ENCODE data around the gene SNAPC1. TPM values are rescaled to one million over a fixed set of nuclear protein-coding genes. Genes with fewer than 3 reads are reported as not detected.
"Not testable (repeated sequence)": the region's sequence is repeated elsewhere in the genome, so short reads cannot be mapped to it uniquely, and the experiment has no call there.

SNAPC1 gene
- total and polyA plus RNA-seq, 12 donors, result 3.2 to 12.7 (median 7.5) TPM

DNA sequence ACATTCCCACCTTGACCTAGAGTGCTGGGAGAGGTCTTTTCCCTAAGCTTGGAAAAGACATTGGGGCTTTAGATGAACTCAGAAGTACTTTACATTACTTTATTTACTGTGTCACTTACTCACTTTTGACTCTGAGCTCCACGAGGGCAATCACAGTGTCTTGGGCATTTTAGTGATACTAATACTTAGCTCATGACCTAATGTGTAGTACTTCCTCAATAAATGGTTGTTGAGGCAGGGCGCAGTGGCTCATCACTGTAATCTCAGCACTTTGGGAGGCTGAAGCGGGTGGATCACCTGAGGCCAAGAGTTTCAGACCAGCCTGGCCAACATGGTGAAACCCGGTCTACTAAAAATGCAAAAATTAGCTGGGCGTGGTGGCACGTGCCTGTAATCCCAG is 19.8 kb upstream of the SNAPC1 start:
- DNase-seq, result no peak

DNA sequence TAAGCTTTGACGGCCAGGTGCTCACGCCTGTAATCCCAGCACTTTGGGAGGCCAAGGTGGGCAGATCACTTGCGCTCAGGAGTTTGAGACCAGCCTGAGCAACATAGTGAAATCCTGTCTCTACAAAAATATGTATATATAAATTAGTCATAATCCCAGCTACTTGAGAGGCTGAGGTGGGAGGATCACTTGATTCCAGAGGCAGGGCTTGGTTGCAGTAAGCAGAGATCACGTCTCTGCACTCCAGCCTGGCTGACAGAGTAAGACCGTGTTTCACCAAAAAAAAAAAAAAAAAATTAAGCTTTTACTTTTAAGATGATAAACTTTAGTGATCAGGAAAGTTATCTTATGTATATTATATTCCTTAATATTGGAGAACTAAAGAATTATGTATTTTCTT is 18.0 kb upstream of the SNAPC1 start:
- no peak for TF ChIP-seq POLR2A (IDR thresholded peaks at IDR 0.05)
- TF ChIP-seq, protein P1, sequence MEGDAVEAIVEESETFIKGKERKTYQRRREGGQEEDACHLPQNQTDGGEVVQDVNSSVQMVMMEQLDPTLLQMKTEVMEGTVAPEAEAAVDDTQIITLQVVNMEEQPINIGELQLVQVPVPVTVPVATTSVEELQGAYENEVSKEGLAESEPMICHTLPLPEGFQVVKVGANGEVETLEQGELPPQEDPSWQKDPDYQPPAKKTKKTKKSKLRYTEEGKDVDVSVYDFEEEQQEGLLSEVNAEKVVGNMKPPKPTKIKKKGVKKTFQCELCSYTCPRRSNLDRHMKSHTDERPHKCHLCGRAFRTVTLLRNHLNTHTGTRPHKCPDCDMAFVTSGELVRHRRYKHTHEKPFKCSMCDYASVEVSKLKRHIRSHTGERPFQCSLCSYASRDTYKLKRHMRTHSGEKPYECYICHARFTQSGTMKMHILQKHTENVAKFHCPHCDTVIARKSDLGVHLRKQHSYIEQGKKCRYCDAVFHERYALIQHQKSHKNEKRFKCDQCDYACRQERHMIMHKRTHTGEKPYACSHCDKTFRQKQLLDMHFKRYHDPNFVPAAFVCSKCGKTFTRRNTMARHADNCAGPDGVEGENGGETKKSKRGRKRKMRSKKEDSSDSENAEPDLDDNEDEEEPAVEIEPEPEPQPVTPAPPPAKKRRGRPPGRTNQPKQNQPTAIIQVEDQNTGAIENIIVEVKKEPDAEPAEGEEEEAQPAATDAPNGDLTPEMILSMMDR (IDR thresholded peaks at IDR 0.05), result no peak
- 88 to 95% (median 93%) methylated on average over 5 of the region's 5 CpGs for WGBS, 4 donors
- H3K36me3 ChIP-seq (replicated peaks in 1 of 2), result peaks cover 0 to 92% of the 10 kb centered on the region in 2 donors

More for the DNA sequence above, 19.8 kb upstream of the SNAPC1 start:
- Histone ChIP-seq H3K36me3 (replicated peaks in 1 of 2) (peaks cover 0 to 96% of the 10 kb centered on the region in 2 donors), H3K9me3 (replicated peaks in 1 of 3) (no peaks in the 10 kb centered on the region), H3K27ac (no peak overlapping the region), H3K4me3 (no peak overlapping the region), H3K27me3 (no peaks in the 10 kb centered on the region), H3K4me1 (replicated peaks in 1 of 2) (no peaks in the 10 kb centered on the region)
- intact Hi-C loops (cut with DNase I), result no loop called here
- no peak for TF ChIP-seq POLR2A (IDR thresholded peaks at IDR 0.05)
- TF ChIP-seq, protein P1 (IDR thresholded peaks at IDR 0.05), result no peak
- WGBS, 4 donors, result 94 to 97% (median 94%) methylated on average over 6 of the region's 6 CpGs

DNA sequence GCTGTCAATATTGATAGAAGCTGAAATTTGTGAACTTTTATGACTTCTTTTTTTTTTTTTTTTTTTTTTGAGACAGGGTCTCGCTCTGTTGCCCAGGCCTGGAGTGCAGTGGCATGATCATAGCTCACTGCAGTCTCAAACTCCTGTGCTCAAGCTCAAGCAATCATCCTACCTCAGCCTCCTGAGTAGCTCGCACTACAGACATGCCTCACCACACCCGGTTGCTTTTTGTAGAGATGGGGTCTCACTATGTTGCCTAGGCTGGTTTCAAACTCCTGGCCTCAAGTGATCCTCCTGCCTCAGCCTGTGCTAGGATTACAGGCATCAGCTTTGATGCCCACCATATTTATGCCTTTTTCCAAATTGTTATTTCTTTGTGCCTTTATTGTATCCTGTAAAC is 15.9 kb upstream of the SNAPC1 start:
- peaks cover 0 to 13% of the 10 kb centered on the region in 2 donors for H3K4me1 ChIP-seq (replicated peaks in 1 of 2)
- DNase-seq; H3K4me3 ChIP-seq; intact Hi-C loops (cut with DNase I); H3K27me3 ChIP-seq; H3K27ac ChIP-seq; H3K9me3 ChIP-seq (replicated peaks in 1 of 3): not testable (repeated sequence)
- H3K36me3 ChIP-seq (replicated peaks in 1 of 2), result peaks cover 0 to 73% of the 10 kb centered on the region in 2 donors
- 91 to 98% (median 94%) methylated on average over 2 to 3 of the region's 3 CpGs for WGBS, 4 donors

More for the DNA sequence above, 18.0 kb upstream of the SNAPC1 start:
- intact Hi-C loops (cut with DNase I), result no loop called here
- Histone ChIP-seq H3K27ac (no peak overlapping the region), H3K4me1 (replicated peaks in 1 of 2) (peaks cover 0 to 1% of the 10 kb centered on the region in 2 donors), H3K9me3 (replicated peaks in 1 of 3) (no peaks in the 10 kb centered on the region), H3K4me3 (no peak overlapping the region), H3K27me3 (no peaks in the 10 kb centered on the region)
- DNase-seq, result no peak

DNA sequence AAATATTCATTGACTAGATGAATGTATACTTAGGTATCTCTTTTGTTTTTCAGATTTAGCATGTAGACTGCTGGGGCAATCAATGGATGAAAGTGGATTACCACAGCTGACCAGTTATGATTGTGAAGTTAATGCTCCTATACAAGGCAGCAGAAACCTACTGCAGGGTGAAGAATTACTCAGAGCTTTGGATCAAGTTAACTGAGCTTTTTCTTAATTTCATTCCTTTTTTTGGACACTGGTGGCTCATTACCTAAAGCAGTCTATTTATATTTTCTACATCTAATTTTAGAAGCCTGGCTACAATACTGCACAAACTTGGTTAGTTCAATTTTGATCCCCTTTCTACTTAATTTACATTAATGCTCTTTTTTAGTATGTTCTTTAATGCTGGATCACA is 15.3 kb upstream of the SNAPC1 start:
- no peak overlapping the region for H3K27ac ChIP-seq
- no peaks in the 10 kb centered on the region for H3K9me3 ChIP-seq (replicated peaks in 1 of 3)
- peaks cover 0 to 68% of the 10 kb centered on the region in 2 donors for H3K36me3 ChIP-seq (replicated peaks in 1 of 2)
- H3K4me1 ChIP-seq (replicated peaks in 1 of 2), result peaks cover 0 to 18% of the 10 kb centered on the region in 2 donors
- H3K27me3 ChIP-seq, result no peaks in the 10 kb centered on the region
- DNase-seq, result no peak
- no peak for TF ChIP-seq POLR2A (IDR thresholded peaks at IDR 0.05)
- TF ChIP-seq, protein P1 (IDR thresholded peaks at IDR 0.05), result no peak
- H3K4me3 ChIP-seq, result no peak overlapping the region
- intact Hi-C loops (cut with DNase I), result no loop called here

DNA sequence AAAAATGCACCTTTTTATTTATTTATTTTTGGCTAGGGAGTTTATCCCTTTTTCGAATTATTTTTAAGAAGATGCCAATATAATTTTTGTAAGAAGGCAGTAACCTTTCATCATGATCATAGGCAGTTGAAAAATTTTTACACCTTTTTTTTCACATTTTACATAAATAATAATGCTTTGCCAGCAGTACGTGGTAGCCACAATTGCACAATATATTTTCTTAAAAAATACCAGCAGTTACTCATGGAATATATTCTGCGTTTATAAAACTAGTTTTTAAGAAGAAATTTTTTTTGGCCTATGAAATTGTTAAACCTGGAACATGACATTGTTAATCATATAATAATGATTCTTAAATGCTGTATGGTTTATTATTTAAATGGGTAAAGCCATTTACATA is 14.9 kb upstream of the SNAPC1 start:
- intact Hi-C loops (cut with DNase I), result no loop called here
- H3K4me1 ChIP-seq (replicated peaks in 1 of 2), result peaks cover 0 to 21% of the 10 kb centered on the region in 2 donors
- 78 to 86% (median 86%) methylated on average over 3 of the region's 3 CpGs for WGBS, 4 donors
- H3K27ac ChIP-seq, result no peak overlapping the region
- no peak for TF ChIP-seq POLR2A (IDR thresholded peaks at IDR 0.05)
- TF ChIP-seq, protein P1 (IDR thresholded peaks at IDR 0.05), result no peak
- H3K36me3 ChIP-seq (replicated peaks in 1 of 2), result peaks cover 0 to 63% of the 10 kb centered on the region in 2 donors
- no peak for DNase-seq
- no peaks in the 10 kb centered on the region for H3K9me3 ChIP-seq (replicated peaks in 1 of 3)
- no peaks in the 10 kb centered on the region for H3K27me3 ChIP-seq
- no peak overlapping the region for H3K4me3 ChIP-seq
